Upper lobe of left lung (tissue), 4 donors: ENCODE data around the gene TMEM132C.

ENCODE experiments used
- EP300 ChIP-seq, 4 donors: sonication (generic); formaldehyde crosslinking; IDR thresholded peaks; one replicate each; pipeline ENCODE4 v1.5.1; 2017; ENCODE audit warnings: antibody characterized with exemption in 4 of 4, control low read depth in 2 of 4
- POLR2A ChIP-seq, 4 donors: fragments of 450-650 bp; IDR thresholded peaks; one replicate each; pipeline ENCODE4 v1.5.1; 2016 to 2017; ENCODE audit warnings: antibody characterized with exemption in 4 of 4, mild to moderate bottlenecking in 2 of 4
- POLR2AphosphoS5 ChIP-seq, 2 donors: sonication (generic); formaldehyde crosslinking; IDR thresholded peaks; one replicate each; pipeline ENCODE4 v1.5.1; 2017; ENCODE audit warnings: antibody characterized with exemption in 2 of 2
- TF ChIP-seq, protein P1 (sequence below), 6 experiments: fragments of 450-650 bp in 4 of 6; fragments of 200-600 bp in 2 of 6; sonication (generic) in 2 of 6; IDR thresholded peaks; one replicate each; pipeline ENCODE4 v1.5.1; 2016 to 2019; ENCODE audit warnings: antibody characterized with exemption in 6 of 6

GRCh38 chr12:128276471-128276870 lies 9.5 kb downstream of the TMEM132C start:
- TF ChIP-seq, protein P1, sequence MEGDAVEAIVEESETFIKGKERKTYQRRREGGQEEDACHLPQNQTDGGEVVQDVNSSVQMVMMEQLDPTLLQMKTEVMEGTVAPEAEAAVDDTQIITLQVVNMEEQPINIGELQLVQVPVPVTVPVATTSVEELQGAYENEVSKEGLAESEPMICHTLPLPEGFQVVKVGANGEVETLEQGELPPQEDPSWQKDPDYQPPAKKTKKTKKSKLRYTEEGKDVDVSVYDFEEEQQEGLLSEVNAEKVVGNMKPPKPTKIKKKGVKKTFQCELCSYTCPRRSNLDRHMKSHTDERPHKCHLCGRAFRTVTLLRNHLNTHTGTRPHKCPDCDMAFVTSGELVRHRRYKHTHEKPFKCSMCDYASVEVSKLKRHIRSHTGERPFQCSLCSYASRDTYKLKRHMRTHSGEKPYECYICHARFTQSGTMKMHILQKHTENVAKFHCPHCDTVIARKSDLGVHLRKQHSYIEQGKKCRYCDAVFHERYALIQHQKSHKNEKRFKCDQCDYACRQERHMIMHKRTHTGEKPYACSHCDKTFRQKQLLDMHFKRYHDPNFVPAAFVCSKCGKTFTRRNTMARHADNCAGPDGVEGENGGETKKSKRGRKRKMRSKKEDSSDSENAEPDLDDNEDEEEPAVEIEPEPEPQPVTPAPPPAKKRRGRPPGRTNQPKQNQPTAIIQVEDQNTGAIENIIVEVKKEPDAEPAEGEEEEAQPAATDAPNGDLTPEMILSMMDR (IDR thresholded peaks at IDR 0.05): no peak
- no peak for TF ChIP-seq POLR2AphosphoS5 (IDR thresholded peaks at IDR 0.05)
- no peak for TF ChIP-seq POLR2A (IDR thresholded peaks at IDR 0.05)
- no peak for TF ChIP-seq EP300 (IDR thresholded peaks at IDR 0.05)
